DND-41 (cell line): ENCODE results near the gene ZHX3.
"Not testable (repeated sequence)": the region's sequence is repeated elsewhere in the genome, so short reads cannot be mapped to it uniquely, and the experiment has no call there.

Source experiments
- ATAC-seq: fragments of 200-7000 bp; cut with Tn5 transposase; 3 replicates; pipeline ENCODE4 v1.9.1; 2021; ENCODE audit warnings: low read depth; ENCODE audit not compliant: insufficient read depth
- DNase-seq: peaks from one replicate; pipeline ENCODE4 v3.0.0-alpha.2; 2020
- H2AFZ ChIP-seq: 2 replicates; pipeline ENCODE4 v1.6.0; 2012; ENCODE audit warnings: low read depth, low read length
- H3K27ac ChIP-seq: 2 replicates; pipeline ENCODE4 v1.5.1; 2012; ENCODE audit warnings: low read length, inconsistent platforms
- H3K27me3 ChIP-seq: fragments of 200-600 bp; sonication (generic); 2 replicates; pipeline ENCODE4 v1.6.0; 2012; ENCODE audit warnings: low read length, mild to moderate bottlenecking, inconsistent platforms; ENCODE audit not compliant: insufficient read depth, poor library complexity
- H3K36me3 ChIP-seq: 2 replicates; pipeline ENCODE4 v1.5.1; 2012; ENCODE audit warnings: low read length, inconsistent platforms; ENCODE audit not compliant: insufficient read depth
- H3K4me1 ChIP-seq: 2 replicates; pipeline ENCODE4 v1.5.1; 2012; ENCODE audit warnings: mild to moderate bottlenecking, low read length; ENCODE audit not compliant: insufficient read depth
- H3K4me2 ChIP-seq: 2 replicates; pipeline ENCODE4 v1.6.0; 2012; ENCODE audit warnings: mild to moderate bottlenecking, moderate library complexity, low read length, inconsistent platforms; ENCODE audit not compliant: insufficient read depth
- H3K4me3 ChIP-seq, 2 experiments: fragments of 200-600 bp in 1 of 2; shearing (Covaris generic) in 1 of 2; 2 replicates each; pipeline ENCODE4 v1.5.1; 2012 to 2016; ENCODE audit warnings: inconsistent platforms in 2 of 2, low read length in 2 of 2, mild to moderate bottlenecking in 2 of 2, low read depth in 1 of 2, moderate library complexity in 1 of 2
- H3K79me2 ChIP-seq: 2 replicates; pipeline ENCODE4 v1.6.0; 2012; ENCODE audit warnings: low read length, inconsistent platforms; ENCODE audit not compliant: insufficient read depth
- H3K9ac ChIP-seq: 2 replicates; pipeline ENCODE4 v1.6.0; 2012; ENCODE audit warnings: low read depth, mild to moderate bottlenecking, inconsistent platforms, low read length, moderate library complexity
- H3K9me3 ChIP-seq: 2 replicates; pipeline ENCODE4 v1.5.1; 2012; ENCODE audit warnings: low read length, moderate library complexity, mild to moderate bottlenecking, inconsistent platforms; ENCODE audit not compliant: insufficient read depth, severe bottlenecking
- H4K20me1 ChIP-seq: 2 replicates; pipeline ENCODE4 v1.6.0; 2012; ENCODE audit warnings: low read length; ENCODE audit not compliant: insufficient read depth
- CTCF ChIP-seq: IDR thresholded peaks from 2 replicates; pipeline ENCODE4 v1.5.1; 2012; ENCODE audit warnings: borderline replicate concordance, low read length, moderate library complexity, mild to moderate bottlenecking; ENCODE audit not compliant: poor library complexity, severe bottlenecking; ENCODE audit errors: extremely low read depth
- EZH2 ChIP-seq: IDR thresholded peaks from 3 replicates; pipeline ENCODE4 v1.6.1; 2012; ENCODE audit warnings: borderline replicate concordance, low read depth, mild to moderate bottlenecking, moderate library complexity, low read length, inconsistent platforms; ENCODE audit not compliant: severe bottlenecking

ZHX3 gene

DNA sequence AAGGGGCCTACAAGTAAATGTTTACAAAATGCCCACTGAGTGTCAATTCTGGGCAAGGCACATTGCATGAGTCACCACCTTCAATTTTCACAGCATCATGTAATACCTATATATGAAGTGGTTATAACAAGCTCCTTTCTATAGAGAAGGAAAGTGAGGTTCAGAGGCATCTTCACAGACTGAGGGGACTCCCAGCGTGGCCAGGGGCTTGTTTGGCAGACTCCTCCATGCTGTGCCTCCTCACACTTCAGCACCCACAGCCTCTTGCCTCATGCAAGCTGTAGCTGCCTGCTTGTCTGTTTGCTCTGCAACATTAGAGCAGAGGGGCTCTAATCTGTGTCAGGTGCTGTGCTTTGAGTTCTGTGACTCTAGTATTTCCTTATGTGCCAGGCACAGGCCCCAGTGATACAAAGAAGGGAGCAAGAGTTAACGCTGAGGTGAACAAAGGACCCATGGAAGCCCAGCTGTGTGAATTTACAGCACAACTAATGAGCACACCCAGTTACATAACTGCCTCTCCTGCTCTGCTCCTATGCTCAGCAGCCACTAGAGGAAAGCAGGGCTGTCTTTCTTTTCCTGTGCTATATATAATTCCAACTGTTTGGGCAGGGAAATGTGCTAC, 72.3 kb downstream of the ZHX3 start:
- DNase-seq (no peak), ATAC-seq (no peak)
- no peak overlapping the region for H2AFZ ChIP-seq
- no peaks in the 10 kb centered on the region for H3K79me2 ChIP-seq
- H3K9me3 ChIP-seq, result no peaks in the 10 kb centered on the region
- peaks cover 13% of the 10 kb centered on the region for H3K4me1 ChIP-seq
- TF ChIP-seq EZH2, result no peak
- H3K4me3 ChIP-seq, result no peak overlapping the region
- no peaks in the 10 kb centered on the region for H3K36me3 ChIP-seq
- no peaks in the 10 kb centered on the region for H3K27me3 ChIP-seq
- no peak overlapping the region for H3K27ac ChIP-seq
- H4K20me1 ChIP-seq, result 0 out of 2 replicates have a peak, but pooled peaks cover 7% of the 10 kb centered on the region
- H3K4me2 ChIP-seq, result no peak overlapping the region
- no peak overlapping the region for H3K9ac ChIP-seq

- no peak for TF ChIP-seq EZH2
- no peak for TF ChIP-seq CTCF
- H3K27ac ChIP-seq, result 0 out of 2 replicates have a peak overlapping the region, but pooled peaks have one; percentile 22
Observed at GRCh38 chr20:41242807-41243206, 74.7 kb downstream of the ZHX3 start.

DNA sequence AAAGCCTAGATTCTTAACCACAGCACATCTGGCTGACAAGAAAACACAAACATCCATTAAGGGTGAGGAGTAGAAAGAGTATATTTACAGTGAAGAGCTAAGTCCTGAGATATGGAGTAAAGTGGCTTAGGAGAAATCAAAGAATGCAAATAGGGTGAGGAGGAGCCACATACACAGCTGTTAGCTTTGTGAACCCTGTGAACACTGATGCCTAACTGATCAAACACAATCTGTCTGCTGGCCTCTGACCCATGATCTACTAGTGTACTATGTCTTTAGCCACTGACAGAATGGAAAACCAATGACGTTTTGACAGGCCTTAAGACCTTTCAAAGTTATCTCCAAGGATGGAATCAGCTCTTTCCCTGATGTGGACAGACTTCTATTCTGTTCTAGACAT, 75.2 kb downstream of the ZHX3 start:
- H3K9me3 ChIP-seq, result no peaks in the 10 kb centered on the region
- H3K79me2 ChIP-seq, result no peaks in the 10 kb centered on the region
- no peaks in the 10 kb centered on the region for H3K27me3 ChIP-seq
- H4K20me1 ChIP-seq, result 0 out of 2 replicates have a peak, but pooled peaks cover 4% of the 10 kb centered on the region
- H3K4me2 ChIP-seq, result no peak overlapping the region
- no peak for DNase-seq
- TF ChIP-seq EZH2, result no peak
- no peak for TF ChIP-seq CTCF
- H3K36me3 ChIP-seq, result no peaks in the 10 kb centered on the region
- peak; percentile 41; the same call in 1 of the 3 replicates for ATAC-seq
- peaks cover 13% of the 10 kb centered on the region for H3K4me1 ChIP-seq
- H3K4me3 ChIP-seq, result no peak overlapping the region
- H2AFZ ChIP-seq, result no peak overlapping the region
- H3K27ac ChIP-seq, result peak overlapping the region; percentile 22; the same call in 1 of the 2 replicates
- H3K9ac ChIP-seq, result no peak overlapping the region

More at GRCh38 chr20:41242807-41243206, 74.7 kb downstream of the ZHX3 start:
- Histone ChIP-seq H3K9me3 (no peaks in the 10 kb centered on the region), H2AFZ (no peak overlapping the region), H3K36me3 (no peaks in the 10 kb centered on the region), H3K4me2 (no peak overlapping the region), H3K9ac (no peak overlapping the region), H4K20me1 (0 out of 2 replicates have a peak, but pooled peaks cover 4% of the 10 kb centered on the region), H3K79me2 (no peaks in the 10 kb centered on the region), H3K4me3 (no peak overlapping the region), H3K27me3 (no peaks in the 10 kb centered on the region), H3K4me1 (peaks cover 13% of the 10 kb centered on the region)
- ATAC-seq (peak; percentile 87), DNase-seq (peak; percentile 36)

DNA sequence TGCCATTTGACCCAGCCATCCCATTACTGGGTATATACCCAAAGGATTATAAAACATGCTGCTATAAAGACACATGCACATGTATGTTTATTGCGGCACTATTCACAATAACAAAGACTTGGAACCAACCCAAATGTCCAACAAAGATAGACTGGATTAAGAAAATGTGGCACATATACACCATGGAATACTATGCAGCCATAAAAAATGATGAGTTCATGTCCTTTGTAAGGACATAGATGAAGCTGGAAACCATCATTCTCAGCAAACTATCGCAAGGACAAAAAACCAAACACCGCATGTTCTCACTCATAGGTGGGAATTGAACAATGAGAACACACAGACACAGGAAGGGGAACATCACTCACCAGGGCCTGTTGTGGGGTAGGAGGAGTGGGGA, 80.3 kb downstream of the ZHX3 start:
- H3K27me3 ChIP-seq, H4K20me1 ChIP-seq, H3K27ac ChIP-seq, H3K79me2 ChIP-seq, H3K9me3 ChIP-seq, H3K4me2 ChIP-seq, H3K4me3 ChIP-seq, H3K9ac ChIP-seq, ATAC-seq, H2AFZ ChIP-seq, H3K36me3 ChIP-seq, H3K4me1 ChIP-seq, DNase-seq: not testable (repeated sequence)

DNA sequence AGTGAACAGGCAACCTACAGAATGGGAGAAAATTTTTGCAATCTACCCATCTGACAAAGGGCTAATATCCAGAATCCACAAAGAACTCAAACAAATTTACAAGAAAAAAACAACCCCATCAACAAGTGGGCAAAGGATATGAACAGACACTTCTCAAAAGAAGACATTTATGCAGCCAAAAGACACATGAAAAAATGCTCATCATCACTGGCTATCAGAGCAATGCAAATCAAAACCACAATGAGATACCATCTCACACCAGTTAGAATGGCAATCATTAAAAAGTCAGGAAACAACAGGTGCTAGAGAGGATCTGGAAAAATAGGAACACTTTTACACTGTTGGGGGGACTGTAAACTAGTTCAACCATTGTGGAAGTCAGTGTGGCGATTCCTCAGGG, 80.7 kb downstream of the ZHX3 start:
- not testable (repeated sequence) for H3K79me2 ChIP-seq, H3K27me3 ChIP-seq, H3K4me3 ChIP-seq, H4K20me1 ChIP-seq, H3K9me3 ChIP-seq, H3K4me1 ChIP-seq, H3K36me3 ChIP-seq, ATAC-seq, DNase-seq, H2AFZ ChIP-seq, H3K4me2 ChIP-seq, H3K9ac ChIP-seq, H3K27ac ChIP-seq
